ENCODE measurements around the gene RGS7BP. TPM values are rescaled to one million over a fixed set of nuclear protein-coding genes. Genes with fewer than 3 reads are reported as not detected.
A peak's percentile ranks its signal among the peaks of the same experiment; 100 is the strongest.

The RGS7BP gene
- polyA plus RNA-seq, 3 donors = not detected

- intact Hi-C loops (cut with micrococcal nuclease) = no loop called here
- no peaks in the 10 kb centered on the region for H3K36me3 Mint-ChIP-seq
- no peak overlapping the region for H3K27ac ChIP-seq (ENCODE audit: low read depth in 1 of 2, low read length in 2 of 2)
- no peak overlapping the region for H3K27ac Mint-ChIP-seq
- no peaks in the 10 kb centered on the region for H3K4me1 Mint-ChIP-seq
- H3K4me1 ChIP-seq (ENCODE audit: control insufficient read depth in 1 of 2, insufficient read depth in 2 of 2, low read length in 2 of 2) = no peaks in the 10 kb centered on the region
- H3K9me3 Mint-ChIP-seq = peaks cover 3 to 17% (median 9%) of the 10 kb centered on the region in 7 donors
- H3K36me3 ChIP-seq (replicated peaks in 1 of 2; ENCODE audit: control insufficient read depth in 1 of 2, insufficient read depth in 2 of 2, low read length in 2 of 2) = no peaks in the 10 kb centered on the region
- H3K27me3 Mint-ChIP-seq (ENCODE audit: low read depth in 3 of 3) = peaks cover 40 to 43% (median 41%) of the 10 kb centered on the region in 3 donors
- DNase-seq = no peak
- H2AFZ ChIP-seq (ENCODE audit: insufficient read depth, low read depth, low read length, poor library complexity, severe bottlenecking) = no peak overlapping the region
- no peak overlapping the region for H3K4me2 ChIP-seq (replicated peaks; ENCODE audit: extremely low read depth, low read length, poor library complexity, severe bottlenecking)
- H4K20me1 ChIP-seq (ENCODE audit: insufficient read depth, low read length) = no peaks in the 10 kb centered on the region
- H3K4me3 ChIP-seq (replicated peaks in 1 of 3; ENCODE audit: low read depth in 2 of 3, low read length in 3 of 3) = no peak overlapping the region
- no peak overlapping the region for H3K9ac ChIP-seq (ENCODE audit: insufficient read depth, low read length, poor library complexity, severe bottlenecking)
- TF ChIP-seq CTCF (IDR thresholded peaks at IDR 0.05) = no peak
- WGBS (ENCODE audit: insufficient coverage) = 22% methylated on average over 2 of the region's 6 CpGs
- peak overlapping the region in 1 of 2 donors; percentile 72 for H3K4me3 Mint-ChIP-seq
- peaks cover 32 to 38% of the 10 kb centered on the region in 2 donors for H3K27me3 ChIP-seq (ENCODE audit: control insufficient read depth in 2 of 2, insufficient read depth in 2 of 2, low read length in 2 of 2)
- peaks cover 0 to 6% of the 10 kb centered on the region in 2 donors for H3K9me3 ChIP-seq (replicated peaks in 1 of 2; ENCODE audit: control insufficient read depth in 1 of 2, insufficient read depth in 1 of 2, low read length in 2 of 2)
- H3K79me2 ChIP-seq (ENCODE audit: insufficient read depth, low read length) = no peaks in the 10 kb centered on the region
Observed at GRCh38 chr5:64507264-64507605, 1.4 kb downstream of the RGS7BP start.

GRCh38 chr5:64509828-64510227 is 4.0 kb downstream of the RGS7BP start:
- Histone ChIP-seq H3K4me3 (replicated peaks in 1 of 3; ENCODE audit: low read depth in 2 of 3, low read length in 3 of 3) (no peak overlapping the region), H3K9ac (ENCODE audit: insufficient read depth, low read length, poor library complexity, severe bottlenecking) (no peak overlapping the region), H3K9me3 (replicated peaks in 1 of 2; ENCODE audit: control insufficient read depth in 1 of 2, insufficient read depth in 1 of 2, low read length in 2 of 2) (peaks cover 0 to 6% of the 10 kb centered on the region in 2 donors), H3K27ac (ENCODE audit: low read depth in 1 of 2, low read length in 2 of 2) (no peak overlapping the region), H4K20me1 (ENCODE audit: insufficient read depth, low read length) (no peaks in the 10 kb centered on the region), H3K27me3 (ENCODE audit: control insufficient read depth in 2 of 2, insufficient read depth in 2 of 2, low read length in 2 of 2) (peaks cover 24 to 29% of the 10 kb centered on the region in 2 donors), H3K79me2 (ENCODE audit: insufficient read depth, low read length) (no peaks in the 10 kb centered on the region), H3K4me2 (replicated peaks; ENCODE audit: extremely low read depth, low read length, poor library complexity, severe bottlenecking) (no peak overlapping the region), H3K36me3 (replicated peaks in 1 of 2; ENCODE audit: control insufficient read depth in 1 of 2, insufficient read depth in 2 of 2, low read length in 2 of 2) (no peaks in the 10 kb centered on the region), H2AFZ (ENCODE audit: insufficient read depth, low read depth, low read length, poor library complexity, severe bottlenecking) (no peak overlapping the region), H3K4me1 (ENCODE audit: control insufficient read depth in 1 of 2, insufficient read depth in 2 of 2, low read length in 2 of 2) (no peaks in the 10 kb centered on the region)
- H3K36me3 Mint-ChIP-seq = no peaks in the 10 kb centered on the region
- H3K4me1 Mint-ChIP-seq = no peaks in the 10 kb centered on the region
- TF ChIP-seq CTCF (IDR thresholded peaks at IDR 0.05) = no peak
- H3K4me3 Mint-ChIP-seq = no peak overlapping the region
- peaks cover 0 to 14% (median 9%) of the 10 kb centered on the region in 7 donors for H3K9me3 Mint-ChIP-seq
- no peak for DNase-seq
- peaks cover 31 to 38% (median 35%) of the 10 kb centered on the region in 3 donors for H3K27me3 Mint-ChIP-seq (ENCODE audit: low read depth in 3 of 3)
- intact Hi-C loops (cut with micrococcal nuclease) = no loop called here
- WGBS (ENCODE audit: insufficient coverage) = no CpG with 5 or more reads among the region's 7 CpGs
- no peak overlapping the region for H3K27ac Mint-ChIP-seq

Measured in CD14-positive monocyte (primary cell).